Endodermal cell (in vitro differentiated cells): ENCODE results near the gene PLXNA2. TPM values are rescaled to one million over a fixed set of nuclear protein-coding genes. Genes with fewer than 3 reads are reported as not detected.

Source experiments
- DNase-seq: peaks from one replicate; pipeline ENCODE4 v3.0.0-alpha.2; 2017
- H3K27ac ChIP-seq: 2 replicates; pipeline ENCODE4 v1.5.1; 2013; ENCODE audit warnings: mild to moderate bottlenecking, low read depth, low read length, moderate library complexity
- H3K27me3 ChIP-seq: 2 replicates; pipeline ENCODE4 v1.6.1; 2013; ENCODE audit warnings: mild to moderate bottlenecking, low read length, moderate library complexity; ENCODE audit not compliant: insufficient read depth, control insufficient read depth, poor library complexity, severe bottlenecking
- H3K36me3 ChIP-seq: 2 replicates; pipeline ENCODE4 v1.7.0; 2013; ENCODE audit warnings: mild to moderate bottlenecking, low read length, moderate library complexity; ENCODE audit not compliant: control insufficient read depth, insufficient read depth
- H3K4me1 ChIP-seq: one replicate; pipeline ENCODE4 v1.7.0; 2013; ENCODE audit warnings: low read length; ENCODE audit not compliant: control insufficient read depth, insufficient read depth
- H3K4me3 ChIP-seq: 2 replicates; pipeline ENCODE4 v1.5.1; 2013; ENCODE audit warnings: mild to moderate bottlenecking, low read length, moderate library complexity
- H3K9ac ChIP-seq: 2 replicates; pipeline ENCODE4 v1.6.1; 2013; ENCODE audit warnings: mild to moderate bottlenecking, low read length, moderate library complexity; ENCODE audit not compliant: poor library complexity, severe bottlenecking; ENCODE audit errors: extremely low read depth
- H3K9me3 ChIP-seq: 2 replicates; pipeline ENCODE4 v1.6.1; 2013; ENCODE audit warnings: mild to moderate bottlenecking, low read length, moderate library complexity; ENCODE audit not compliant: control insufficient read depth
- H3K27ac Mint-ChIP-seq: 2 replicates; pipeline ENCODE4 v1.8.0; 2020; ENCODE audit warnings: mixed read lengths
- H3K27me3 Mint-ChIP-seq: 2 replicates; pipeline ENCODE4 v1.8.0; 2021; ENCODE audit warnings: mild to moderate bottlenecking, mixed read lengths; ENCODE audit not compliant: insufficient read depth
- H3K36me3 Mint-ChIP-seq: 2 replicates; pipeline ENCODE4 v1.8.0; 2020; ENCODE audit warnings: low read depth, mixed read lengths
- H3K4me1 Mint-ChIP-seq: 2 replicates; pipeline ENCODE4 v1.8.0; 2020; ENCODE audit warnings: mixed read lengths
- H3K4me3 Mint-ChIP-seq: 2 replicates; pipeline ENCODE4 v1.8.0; 2020; ENCODE audit warnings: mild to moderate bottlenecking, moderate library complexity, mixed read lengths
- H3K9me3 Mint-ChIP-seq: 2 replicates; pipeline ENCODE4 v1.8.0; 2020; ENCODE audit warnings: mild to moderate bottlenecking, mixed read lengths
- WGBS, 2 experiments: methylation state at CpG; one replicate each; pipeline versions ENCODE4 v1.1.5 to v1.1.7; 2013; ENCODE audit warnings: missing lambda C conversion rate in 2 of 2, mixed read lengths in 1 of 2; ENCODE audit not compliant: insufficient coverage in 1 of 2, insufficient read length in 1 of 2; 5-methylcytosine and 5-hydroxymethylcytosine counted together
- total RNA-seq, 2 donors: library from RNA; stranded (reverse); fragmentation: NEBNext Ultra II Directional in 1 of 2; extraction: Animal tissue kit (Norgen Biotek cat#: 25700) in 1 of 2; gene quantifications; 2 replicates in 1 of 2; 3 replicates in 1 of 2; pipeline ENCODE4 v1.2.1, GENCODE V29; 2021
- TF ChIP-seq, protein P1 (sequence below): fragments of 200-600 bp; sonication (generic); conservative IDR thresholded peaks from 2 replicates; pipeline ENCODE4 v1.5.0; 2021; ENCODE audit warnings: antibody characterized with exemption, mild to moderate bottlenecking

The PLXNA2 gene
- total RNA-seq, 2 donors from 2014 or later = 61.2 to 86.1 TPM

- H3K4me1 ChIP-seq = peaks cover 36% of the 10 kb centered on the region
- no peaks in the 10 kb centered on the region for H3K9me3 ChIP-seq
- peaks cover 48% of the 10 kb centered on the region for H3K4me1 Mint-ChIP-seq
- no peak overlapping the region for H3K4me3 ChIP-seq
- peak overlapping the region; percentile 67 for H3K27ac Mint-ChIP-seq
- H3K27me3 ChIP-seq = no peaks in the 10 kb centered on the region
- WGBS, 2 experiments = 86% methylated on average over 6 to 7 of the region's 7 CpGs
- H3K9ac ChIP-seq = no peak overlapping the region
- TF ChIP-seq, protein P1, sequence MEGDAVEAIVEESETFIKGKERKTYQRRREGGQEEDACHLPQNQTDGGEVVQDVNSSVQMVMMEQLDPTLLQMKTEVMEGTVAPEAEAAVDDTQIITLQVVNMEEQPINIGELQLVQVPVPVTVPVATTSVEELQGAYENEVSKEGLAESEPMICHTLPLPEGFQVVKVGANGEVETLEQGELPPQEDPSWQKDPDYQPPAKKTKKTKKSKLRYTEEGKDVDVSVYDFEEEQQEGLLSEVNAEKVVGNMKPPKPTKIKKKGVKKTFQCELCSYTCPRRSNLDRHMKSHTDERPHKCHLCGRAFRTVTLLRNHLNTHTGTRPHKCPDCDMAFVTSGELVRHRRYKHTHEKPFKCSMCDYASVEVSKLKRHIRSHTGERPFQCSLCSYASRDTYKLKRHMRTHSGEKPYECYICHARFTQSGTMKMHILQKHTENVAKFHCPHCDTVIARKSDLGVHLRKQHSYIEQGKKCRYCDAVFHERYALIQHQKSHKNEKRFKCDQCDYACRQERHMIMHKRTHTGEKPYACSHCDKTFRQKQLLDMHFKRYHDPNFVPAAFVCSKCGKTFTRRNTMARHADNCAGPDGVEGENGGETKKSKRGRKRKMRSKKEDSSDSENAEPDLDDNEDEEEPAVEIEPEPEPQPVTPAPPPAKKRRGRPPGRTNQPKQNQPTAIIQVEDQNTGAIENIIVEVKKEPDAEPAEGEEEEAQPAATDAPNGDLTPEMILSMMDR = no peak
- H3K36me3 ChIP-seq = peaks cover 47% of the 10 kb centered on the region
- H3K9me3 Mint-ChIP-seq = no peaks in the 10 kb centered on the region
- peaks cover 4% of the 10 kb centered on the region for H3K36me3 Mint-ChIP-seq
- H3K4me3 Mint-ChIP-seq = no peak overlapping the region
- no peak overlapping the region for H3K27ac ChIP-seq
- DNase-seq = peak; percentile 68
- H3K27me3 Mint-ChIP-seq = no peaks in the 10 kb centered on the region
Observed at GRCh38 chr1:208115924-208116640, 128.1 kb downstream of the PLXNA2 start.

DNA sequence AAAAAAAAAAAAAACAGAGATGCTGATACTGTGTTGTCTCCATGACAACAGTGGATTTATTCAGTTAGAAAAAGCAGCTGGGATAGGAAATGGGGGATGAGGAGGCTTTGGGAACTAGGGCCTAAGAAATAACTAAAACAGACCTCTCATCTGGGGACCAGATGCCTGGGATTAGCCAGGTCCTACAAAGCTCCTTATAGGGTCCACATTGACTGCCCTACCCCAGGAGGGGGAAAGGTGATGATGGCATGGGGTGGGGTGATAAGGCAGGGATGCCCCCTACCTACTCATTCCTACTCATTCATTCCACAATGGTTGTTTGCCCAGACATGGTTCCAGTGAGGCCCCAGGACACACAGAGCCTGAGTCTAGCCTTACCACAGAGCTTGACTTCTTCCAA lies 131.2 kb downstream of the PLXNA2 start:
- H3K36me3 ChIP-seq = peaks cover 68% of the 10 kb centered on the region
- Mint-ChIP-seq H3K4me3 (no peak overlapping the region), H3K4me1 (peaks cover 63% of the 10 kb centered on the region), H3K36me3 (peaks cover 12% of the 10 kb centered on the region), H3K27ac (no peak overlapping the region), H3K9me3 (no peaks in the 10 kb centered on the region), H3K27me3 (no peaks in the 10 kb centered on the region)
- peaks cover 29% of the 10 kb centered on the region for H3K4me1 ChIP-seq
- DNase-seq = peak; percentile 53
- H3K4me3 ChIP-seq = no peak overlapping the region
- no peaks in the 10 kb centered on the region for H3K27me3 ChIP-seq
- no peak overlapping the region for H3K9ac ChIP-seq
- no peaks in the 10 kb centered on the region for H3K9me3 ChIP-seq
- TF ChIP-seq, protein P1 = no peak
- no peak overlapping the region for H3K27ac ChIP-seq

- Histone ChIP-seq H3K9ac (no peak overlapping the region), H3K9me3 (no peaks in the 10 kb centered on the region), H3K4me1 (peaks cover 28% of the 10 kb centered on the region), H3K4me3 (no peak overlapping the region), H3K27me3 (no peaks in the 10 kb centered on the region), H3K36me3 (peaks cover 71% of the 10 kb centered on the region), H3K27ac (no peak overlapping the region)
- TF ChIP-seq, protein P1 = no peak
- H3K9me3 Mint-ChIP-seq = no peaks in the 10 kb centered on the region
- H3K27me3 Mint-ChIP-seq = no peaks in the 10 kb centered on the region
- no peak for DNase-seq
- H3K27ac Mint-ChIP-seq = no peak overlapping the region
- peaks cover 63% of the 10 kb centered on the region for H3K4me1 Mint-ChIP-seq
- 89 to 93% methylated on average over 4 of the region's 4 CpGs for WGBS, 2 experiments
- H3K4me3 Mint-ChIP-seq = no peak overlapping the region
- H3K36me3 Mint-ChIP-seq = peaks cover 17% of the 10 kb centered on the region
Observed at GRCh38 chr1:208112401-208112800, 131.8 kb downstream of the PLXNA2 start.
